Endothelial cell (in vitro differentiated cells): ENCODE results near the gene CRTAP. TPM values are rescaled to one million over a fixed set of nuclear protein-coding genes. Genes with fewer than 3 reads are reported as not detected.
A peak's percentile ranks its signal among the peaks of the same experiment; 100 is the strongest.
"Not testable (repeated sequence)": the region's sequence is repeated elsewhere in the genome, so short reads cannot be mapped to it uniquely, and the experiment has no call there.

ENCODE experiments used
- DNase-seq: peaks from one replicate; pipeline ENCODE4 v3.0.0; 2021; ENCODE audit warnings: low spot score
- H3K27ac Mint-ChIP-seq: one replicate; pipeline ENCODE4 v1.8.0; 2021; ENCODE audit warnings: mixed read lengths, inconsistent platforms; ENCODE audit not compliant: unreplicated experiment
- H3K27me3 Mint-ChIP-seq: one replicate; pipeline ENCODE4 v1.8.0; 2021; ENCODE audit warnings: mild to moderate bottlenecking, moderate library complexity, mixed read lengths, inconsistent platforms; ENCODE audit not compliant: unreplicated experiment
- H3K36me3 Mint-ChIP-seq: one replicate; pipeline ENCODE4 v1.8.0; 2021; ENCODE audit warnings: mild to moderate bottlenecking, low read depth, mixed read lengths, inconsistent platforms; ENCODE audit not compliant: unreplicated experiment
- H3K4me1 Mint-ChIP-seq: one replicate; pipeline ENCODE4 v1.8.0; 2021; ENCODE audit warnings: mild to moderate bottlenecking, mixed read lengths, inconsistent platforms; ENCODE audit not compliant: unreplicated experiment
- H3K4me3 Mint-ChIP-seq: one replicate; pipeline ENCODE4 v1.8.0; 2021; ENCODE audit warnings: mild to moderate bottlenecking, mixed read lengths, inconsistent platforms; ENCODE audit not compliant: unreplicated experiment
- H3K9me3 Mint-ChIP-seq: one replicate; pipeline ENCODE4 v1.8.0; 2021; ENCODE audit warnings: mixed read lengths, inconsistent platforms; ENCODE audit not compliant: unreplicated experiment
- long read RNA-seq: library from polyadenylated mRNA; unstranded; transcript quantifications from one replicate; pipeline ENCODE4 v2.0.0, GENCODE V29; 2020; ENCODE audit not compliant: unreplicated experiment
- total RNA-seq: library from RNA; stranded (reverse); fragmentation: NEBNext Ultra II Directional; extraction: Animal tissue kit (Norgen Biotek cat#: 25700); gene quantifications from one replicate; pipeline ENCODE4 v1.2.1, GENCODE V29; 2021; ENCODE audit not compliant: unreplicated experiment
- TF ChIP-seq, protein P1 (sequence below): fragments of 200-600 bp; sonication (generic); IDR thresholded peaks from one replicate; pipeline ENCODE4 v1.5.0; 2021; ENCODE audit warnings: antibody characterized with exemption; ENCODE audit not compliant: unreplicated experiment

CRTAP gene
- 341 TPM for total RNA-seq
- long read RNA-seq, full-length matches to known transcripts: 179 of 206 reads
- long read RNA-seq, partial matches to known transcripts: 19 of 206 reads
- long read RNA-seq, other reads (novel, unspliced or antisense): 8 of 206 reads

DNA sequence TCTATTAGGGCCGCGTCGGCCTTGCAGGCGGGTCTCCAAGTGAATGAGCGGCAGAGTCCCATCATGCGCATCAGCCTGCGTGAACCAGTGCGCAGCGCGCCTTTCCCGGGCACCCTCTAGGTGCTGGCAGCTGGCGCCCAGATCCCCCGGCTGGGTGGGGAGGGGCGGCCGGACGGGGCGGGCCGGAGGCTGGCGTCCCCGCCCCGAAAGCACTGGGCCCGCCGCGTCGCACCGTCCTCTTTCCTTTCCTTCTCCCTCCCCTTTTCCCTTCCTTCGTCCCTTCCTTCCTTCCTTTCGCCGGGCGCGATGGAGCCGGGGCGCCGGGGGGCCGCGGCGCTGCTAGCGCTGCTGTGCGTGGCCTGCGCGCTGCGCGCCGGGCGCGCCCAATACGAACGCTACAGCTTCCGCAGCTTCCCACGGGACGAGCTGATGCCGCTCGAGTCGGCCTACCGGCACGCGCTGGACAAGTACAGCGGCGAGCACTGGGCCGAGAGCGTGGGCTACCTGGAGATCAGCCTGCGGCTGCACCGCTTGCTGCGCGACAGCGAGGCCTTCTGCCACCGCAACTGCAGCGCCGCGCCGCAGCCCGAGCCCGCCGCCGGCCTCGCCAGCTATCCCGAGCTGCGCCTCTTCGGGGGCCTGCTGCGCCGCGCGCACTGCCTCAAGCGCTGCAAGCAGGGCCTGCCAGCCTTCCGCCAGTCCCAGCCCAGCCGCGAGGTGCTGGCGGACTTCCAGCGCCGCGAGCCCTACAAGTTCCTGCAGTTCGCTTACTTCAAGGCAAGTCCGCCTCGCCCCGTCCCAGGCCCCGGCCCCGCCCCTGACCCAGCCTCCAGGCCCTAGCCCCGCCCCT, at the start of gene CRTAP:
Gene CRTAP, plus strand, starts transcription at position 243 of the 850 bp plus-strand sequence. Its CDS starts 64 bp downstream, at position 307.
- Mint-ChIP-seq H3K4me1 (peaks cover 11% of the 10 kb centered on the region), H3K9me3 (no peaks in the 10 kb centered on the region), H3K27ac (peak within 1 kb of the TSS; percentile 74), H3K27me3 (no peaks in the 10 kb centered on the region), H3K4me3 (peak within 1 kb of the TSS; percentile 90), H3K36me3 (no peaks in the 10 kb centered on the region)
- TF ChIP-seq, protein P1, sequence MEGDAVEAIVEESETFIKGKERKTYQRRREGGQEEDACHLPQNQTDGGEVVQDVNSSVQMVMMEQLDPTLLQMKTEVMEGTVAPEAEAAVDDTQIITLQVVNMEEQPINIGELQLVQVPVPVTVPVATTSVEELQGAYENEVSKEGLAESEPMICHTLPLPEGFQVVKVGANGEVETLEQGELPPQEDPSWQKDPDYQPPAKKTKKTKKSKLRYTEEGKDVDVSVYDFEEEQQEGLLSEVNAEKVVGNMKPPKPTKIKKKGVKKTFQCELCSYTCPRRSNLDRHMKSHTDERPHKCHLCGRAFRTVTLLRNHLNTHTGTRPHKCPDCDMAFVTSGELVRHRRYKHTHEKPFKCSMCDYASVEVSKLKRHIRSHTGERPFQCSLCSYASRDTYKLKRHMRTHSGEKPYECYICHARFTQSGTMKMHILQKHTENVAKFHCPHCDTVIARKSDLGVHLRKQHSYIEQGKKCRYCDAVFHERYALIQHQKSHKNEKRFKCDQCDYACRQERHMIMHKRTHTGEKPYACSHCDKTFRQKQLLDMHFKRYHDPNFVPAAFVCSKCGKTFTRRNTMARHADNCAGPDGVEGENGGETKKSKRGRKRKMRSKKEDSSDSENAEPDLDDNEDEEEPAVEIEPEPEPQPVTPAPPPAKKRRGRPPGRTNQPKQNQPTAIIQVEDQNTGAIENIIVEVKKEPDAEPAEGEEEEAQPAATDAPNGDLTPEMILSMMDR: no peak
- peak; percentile 89 for DNase-seq

DNA sequence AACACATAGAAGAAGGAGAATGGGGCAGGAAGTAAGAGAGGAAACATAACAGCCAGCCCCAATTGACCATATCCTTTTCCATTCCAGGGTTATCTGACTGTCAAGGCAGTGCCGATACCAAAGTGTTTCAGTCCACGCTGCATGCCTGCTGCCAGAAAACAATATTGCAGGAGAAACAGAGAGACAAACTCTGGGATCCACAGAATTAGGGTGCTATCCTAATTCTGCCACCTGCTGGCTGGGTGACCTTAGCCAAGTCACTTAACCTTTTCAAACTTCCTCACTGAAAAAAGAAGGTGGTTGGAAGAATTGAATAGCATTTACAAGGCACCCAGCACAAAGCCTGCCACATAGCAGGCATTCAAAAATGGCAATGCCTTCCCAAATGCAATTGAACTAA, 48.9 kb upstream of the CRTAP start:
- TF ChIP-seq, protein P1: no peak
- H3K36me3 Mint-ChIP-seq: peaks cover 18% of the 10 kb centered on the region
- H3K9me3 Mint-ChIP-seq: no peaks in the 10 kb centered on the region
- H3K27me3 Mint-ChIP-seq: no peaks in the 10 kb centered on the region
- H3K4me3 Mint-ChIP-seq: no peak overlapping the region
- H3K4me1 Mint-ChIP-seq: peaks cover 2% of the 10 kb centered on the region
- no peak for DNase-seq
- no peak overlapping the region for H3K27ac Mint-ChIP-seq

DNA sequence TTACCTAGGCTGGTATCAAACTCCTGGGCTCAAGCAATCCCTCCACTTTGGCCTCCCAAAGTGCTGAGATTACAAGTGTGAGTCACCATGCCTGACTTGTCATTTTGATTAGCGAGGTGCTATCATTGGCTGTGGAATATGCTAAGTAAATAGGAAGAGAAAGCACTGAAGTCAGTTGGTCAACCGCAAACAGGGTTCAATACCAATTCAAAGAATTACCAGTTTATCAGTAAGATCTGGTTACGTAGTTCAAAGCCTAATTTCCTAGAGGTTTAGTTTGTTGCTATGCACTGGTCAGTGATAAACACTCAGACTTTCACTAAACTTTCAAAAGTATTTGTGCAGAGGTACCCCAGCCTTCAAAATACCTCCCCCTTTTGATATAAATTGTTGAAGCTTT, 46.3 kb upstream of the CRTAP start:
- Mint-ChIP-seq H3K36me3 (peaks cover 11% of the 10 kb centered on the region), H3K27ac (no peak overlapping the region), H3K4me3 (no peak overlapping the region), H3K4me1 (no peaks in the 10 kb centered on the region), H3K27me3 (no peaks in the 10 kb centered on the region), H3K9me3 (no peaks in the 10 kb centered on the region)
- DNase-seq: no peak
- TF ChIP-seq, protein P1: no peak

DNA sequence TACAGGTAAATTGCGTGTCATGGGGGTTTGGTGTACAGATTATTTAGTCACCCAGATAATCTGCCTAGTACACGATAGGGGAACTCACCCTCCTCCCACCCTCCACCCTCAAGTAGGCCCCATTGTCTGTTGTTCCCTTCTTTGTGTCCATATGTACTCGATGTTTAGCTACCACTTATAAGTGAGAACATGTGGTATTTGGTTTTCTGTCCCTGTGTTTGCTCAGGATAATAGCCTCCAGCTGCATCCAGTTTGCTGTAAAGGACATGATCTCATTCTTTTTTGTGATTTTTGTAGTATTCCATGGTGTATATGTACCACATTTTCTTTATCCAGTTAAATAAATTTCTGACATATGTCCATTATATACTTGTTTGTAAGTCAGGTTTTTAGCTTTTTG, 44.0 kb upstream of the CRTAP start:
- H3K4me1 Mint-ChIP-seq, H3K36me3 Mint-ChIP-seq, H3K4me3 Mint-ChIP-seq, DNase-seq, H3K27me3 Mint-ChIP-seq, H3K9me3 Mint-ChIP-seq: not testable (repeated sequence)
- peak overlapping the region; percentile 12 for H3K27ac Mint-ChIP-seq

DNA sequence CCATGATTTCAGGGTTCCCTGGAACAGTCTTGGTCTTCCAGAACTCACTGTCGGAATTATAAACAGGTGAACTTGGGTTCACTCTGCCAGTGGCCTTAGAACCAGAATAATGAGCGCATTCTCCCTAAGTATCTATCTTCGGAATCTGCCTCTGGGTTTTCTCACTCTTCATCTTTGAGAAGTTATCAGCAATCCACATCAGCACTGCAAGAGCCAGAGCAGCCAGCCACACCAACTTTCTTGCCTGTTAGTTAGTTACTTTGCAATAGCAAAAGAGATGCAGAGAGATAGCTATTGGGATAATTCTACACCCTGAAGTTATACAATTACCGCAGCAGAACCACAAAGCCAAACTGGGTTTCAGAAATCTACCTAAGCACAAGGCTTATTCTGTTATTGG, 42.6 kb upstream of the CRTAP start:
- Mint-ChIP-seq H3K9me3 (no peaks in the 10 kb centered on the region), H3K4me3 (no peak overlapping the region), H3K27me3 (peaks cover 2% of the 10 kb centered on the region), H3K36me3 (no peaks in the 10 kb centered on the region), H3K27ac (no peak overlapping the region), H3K4me1 (no peaks in the 10 kb centered on the region)
- TF ChIP-seq, protein P1: no peak
- no peak for DNase-seq
